HG03060 (cell line): ENCODE measurements around the gene SIKE1.
"Not testable (repeated sequence)": the region's sequence is repeated elsewhere in the genome, so short reads cannot be mapped to it uniquely, and the experiment has no call there.

ENCODE experiments used
- ATAC-seq: cut with Tn5 transposase; IDR thresholded peaks from one replicate; pipeline ENCODE4 v1.9.1; 2021; ENCODE audit warnings: low read depth, moderate number of reproducible peaks; ENCODE audit not compliant: unreplicated experiment

Gene SIKE1

GRCh38 chr1:114756009-114756892 lies 24.2 kb downstream of the SIKE1 start:
- peak; percentile 37 for ATAC-seq

GRCh38 chr1:114755006-114755931 lies 25.2 kb downstream of the SIKE1 start:
- ATAC-seq = no peak

GRCh38 chr1:114753702-114754101 lies 26.8 kb downstream of the SIKE1 start:
- not testable (repeated sequence) for ATAC-seq

DNA sequence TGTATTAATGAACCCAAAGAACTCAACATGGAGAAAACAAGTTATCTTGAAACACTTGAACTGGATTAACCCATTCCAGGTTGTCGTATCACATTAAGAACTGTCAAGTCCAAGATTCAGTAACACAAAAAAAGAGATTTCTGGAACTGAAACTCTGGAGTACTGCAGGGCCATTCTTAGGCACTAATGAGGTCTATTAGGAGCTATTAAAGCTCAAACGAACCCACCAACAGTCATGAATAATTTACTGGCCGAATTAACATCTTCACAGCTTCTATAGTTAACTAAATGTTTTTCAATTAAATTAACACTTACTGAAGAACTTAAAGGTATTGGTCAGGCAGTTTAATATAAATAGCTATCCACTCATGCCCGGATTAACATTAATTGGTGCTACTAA lies 27.3 kb downstream of the SIKE1 start:
- no peak for ATAC-seq

DNA sequence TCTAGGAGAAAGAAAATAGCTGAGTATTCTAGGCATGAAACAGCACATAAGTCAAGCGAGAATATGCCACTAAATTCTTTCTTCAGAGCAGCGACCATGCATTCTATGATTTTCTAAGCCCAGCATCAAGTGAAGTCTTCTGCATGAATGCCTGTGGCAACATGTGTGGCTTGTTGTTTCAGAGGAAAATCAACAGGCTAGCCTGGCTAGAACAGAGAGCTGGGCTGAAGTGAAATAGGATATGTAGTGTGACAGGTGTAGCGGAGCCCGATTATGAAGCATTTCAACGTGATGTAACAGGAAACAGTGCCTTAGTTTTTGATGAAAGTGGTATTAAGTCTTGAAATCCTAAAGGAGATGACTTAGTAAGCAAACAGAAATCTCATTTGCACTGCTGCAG lies 29.7 kb downstream of the SIKE1 start:
- no peak for ATAC-seq

- ATAC-seq = no peak
Measured at GRCh38 chr1:114749835-114750234, 30.6 kb downstream of the SIKE1 start.

- no peak for ATAC-seq
Measured at GRCh38 chr1:114746450-114747121, 33.9 kb downstream of the SIKE1 start.

DNA sequence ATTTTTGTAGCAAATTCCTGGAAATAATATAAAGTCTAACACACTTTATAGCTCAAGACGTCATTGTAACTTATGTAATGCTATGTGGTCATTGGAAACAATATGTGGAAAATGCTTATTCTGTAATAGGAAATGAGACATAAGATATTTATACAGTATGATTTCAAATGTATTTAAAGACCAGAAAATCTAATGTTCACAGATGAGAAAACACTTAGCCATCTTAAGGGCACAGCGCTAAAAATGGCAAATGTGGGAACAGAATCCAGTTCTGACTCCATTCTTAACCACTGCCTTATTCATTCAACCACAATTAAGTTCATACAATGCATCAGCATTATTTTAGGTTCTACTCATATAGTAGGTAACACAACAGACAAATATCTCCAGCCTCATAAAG lies 35.2 kb downstream of the SIKE1 start:
- no peak for ATAC-seq

GRCh38 chr1:114741963-114742746 lies 38.3 kb downstream of the SIKE1 start:
- no peak for ATAC-seq

- ATAC-seq = no peak
Measured at GRCh38 chr1:114740331-114740730, 40.2 kb downstream of the SIKE1 start.

DNA sequence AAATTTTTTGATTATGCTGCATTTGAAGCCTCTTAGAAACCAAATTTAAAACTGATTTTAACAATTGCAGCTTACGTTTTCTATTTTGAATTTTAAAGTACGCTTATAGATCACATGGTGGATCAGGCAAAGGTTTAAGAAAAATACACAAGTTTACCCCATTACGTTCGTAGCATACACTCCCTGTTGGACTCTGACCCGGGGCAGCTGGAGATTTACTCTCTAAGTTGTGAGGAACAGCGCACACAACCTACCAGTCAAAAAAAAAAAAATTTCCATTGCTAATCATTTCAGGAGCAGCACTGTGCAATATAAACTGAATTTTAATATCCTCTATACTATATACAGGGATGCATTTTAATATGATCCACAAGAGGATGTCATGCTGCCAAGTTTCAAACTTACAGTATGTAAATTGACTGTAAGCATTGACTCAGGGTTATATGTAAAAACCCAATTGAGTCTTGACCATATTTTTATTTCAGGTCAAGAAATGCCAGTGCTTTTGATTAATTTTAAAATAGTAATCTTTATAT lies 43.1 kb downstream of the SIKE1 start:
- no peak for ATAC-seq

DNA sequence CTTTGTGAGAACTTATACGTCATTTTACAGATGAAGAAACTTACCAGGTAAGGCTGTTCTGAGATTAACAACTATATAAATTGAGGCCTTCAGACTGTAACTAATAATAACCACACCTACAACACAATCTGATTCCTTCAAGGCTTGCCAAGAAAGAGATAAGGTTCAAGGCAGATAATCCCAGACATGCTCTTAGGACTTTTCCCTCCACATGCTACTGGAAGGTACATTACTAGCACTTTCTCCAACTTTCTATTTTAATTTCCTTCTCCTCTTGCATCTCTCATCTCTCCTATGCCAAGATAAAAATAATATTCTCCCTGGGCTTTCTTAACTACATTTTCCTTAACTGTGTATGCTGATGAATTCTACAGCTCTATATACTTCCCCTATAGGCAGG lies 45.0 kb downstream of the SIKE1 start:
- no peak for ATAC-seq

DNA sequence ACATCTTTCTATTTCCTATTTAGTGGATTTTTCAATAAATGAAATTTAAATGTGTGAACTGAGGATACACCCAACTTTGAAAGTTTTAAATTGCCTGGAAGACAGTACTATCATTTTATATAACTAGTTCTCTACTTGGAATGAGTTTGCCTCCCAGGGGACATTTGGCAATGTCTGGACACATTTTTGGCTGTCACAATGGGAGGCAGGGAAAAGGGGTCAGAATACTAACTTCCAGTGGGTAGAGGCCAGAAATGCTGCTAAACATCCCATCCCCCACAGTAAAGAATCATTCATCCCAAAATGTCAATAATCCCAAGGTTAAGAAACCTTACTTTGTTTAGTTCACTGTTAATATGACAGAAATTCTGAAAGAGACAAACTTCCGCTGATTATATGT lies 50.7 kb downstream of the SIKE1 start:
- ATAC-seq = no peak

DNA sequence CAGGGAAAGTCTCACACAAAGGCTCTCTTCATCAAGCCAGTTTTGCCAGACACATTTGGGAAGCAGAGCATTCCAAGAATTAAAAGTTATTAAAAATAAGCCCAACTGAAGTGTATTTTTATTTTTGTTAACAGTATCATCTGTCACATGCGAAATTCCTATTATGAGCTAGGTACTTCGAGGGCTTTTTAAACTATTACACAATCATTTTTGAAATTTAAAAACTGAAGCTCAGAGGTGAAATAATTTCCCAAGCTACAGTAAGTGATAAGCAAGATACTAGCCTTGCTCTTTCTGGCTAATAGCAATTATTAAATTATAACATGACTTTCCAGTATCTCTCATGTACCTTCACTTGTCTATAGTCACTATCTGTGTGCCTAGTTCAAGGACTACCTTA lies 51.9 kb downstream of the SIKE1 start:
- ATAC-seq = no peak

GRCh38 chr1:114725230-114725629 lies 55.3 kb downstream of the SIKE1 start:
- no peak for ATAC-seq

GRCh38 chr1:114723915-114724314 lies 56.6 kb downstream of the SIKE1 start:
- no peak for ATAC-seq

GRCh38 chr1:114723457-114723856 lies 57.0 kb downstream of the SIKE1 start:
- ATAC-seq = no peak

DNA sequence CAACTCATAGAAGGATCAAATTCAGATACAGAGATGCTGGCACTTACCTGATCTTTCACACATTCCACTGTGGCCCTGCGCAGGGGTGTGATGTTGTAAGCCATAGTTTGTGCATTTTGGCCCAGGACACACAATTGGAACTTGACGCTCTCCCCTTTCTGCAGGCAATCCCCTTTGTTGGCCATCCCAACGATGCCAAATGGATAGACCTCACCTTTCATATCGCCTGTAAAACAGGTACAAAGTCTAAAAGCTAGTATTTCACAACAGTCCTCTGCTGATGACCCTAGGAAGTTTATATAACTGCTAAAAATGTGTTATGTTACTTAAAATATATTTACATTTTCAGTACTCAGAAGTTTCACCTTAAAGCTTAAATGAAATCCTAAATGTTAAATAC lies 60.0 kb downstream of the SIKE1 start:
- ATAC-seq = no peak
